Epithelial cell of esophagus (primary cell): ENCODE data around the gene CD52.

Source experiments
- DNase-seq: peaks from one replicate; pipeline ENCODE4 v3.0.0; 2010; ENCODE audit warnings: low read depth
- H3K4me3 ChIP-seq: 2 replicates; pipeline ENCODE4 v1.5.1; 2011; ENCODE audit warnings: mild to moderate bottlenecking, low read length, control low read depth
- TF ChIP-seq, protein P1 (sequence below): IDR thresholded peaks from 2 replicates; pipeline ENCODE4 v1.5.1; 2011; ENCODE audit warnings: low read depth, mild to moderate bottlenecking, low read length, control low read depth, inconsistent platforms; ENCODE audit not compliant: insufficient read depth; ENCODE audit errors: missing control alignments

CD52 gene

GRCh38 chr1:26367441-26367840, 49.7 kb downstream of the CD52 start:
- DNase-seq = no peak
- TF ChIP-seq, protein P1, sequence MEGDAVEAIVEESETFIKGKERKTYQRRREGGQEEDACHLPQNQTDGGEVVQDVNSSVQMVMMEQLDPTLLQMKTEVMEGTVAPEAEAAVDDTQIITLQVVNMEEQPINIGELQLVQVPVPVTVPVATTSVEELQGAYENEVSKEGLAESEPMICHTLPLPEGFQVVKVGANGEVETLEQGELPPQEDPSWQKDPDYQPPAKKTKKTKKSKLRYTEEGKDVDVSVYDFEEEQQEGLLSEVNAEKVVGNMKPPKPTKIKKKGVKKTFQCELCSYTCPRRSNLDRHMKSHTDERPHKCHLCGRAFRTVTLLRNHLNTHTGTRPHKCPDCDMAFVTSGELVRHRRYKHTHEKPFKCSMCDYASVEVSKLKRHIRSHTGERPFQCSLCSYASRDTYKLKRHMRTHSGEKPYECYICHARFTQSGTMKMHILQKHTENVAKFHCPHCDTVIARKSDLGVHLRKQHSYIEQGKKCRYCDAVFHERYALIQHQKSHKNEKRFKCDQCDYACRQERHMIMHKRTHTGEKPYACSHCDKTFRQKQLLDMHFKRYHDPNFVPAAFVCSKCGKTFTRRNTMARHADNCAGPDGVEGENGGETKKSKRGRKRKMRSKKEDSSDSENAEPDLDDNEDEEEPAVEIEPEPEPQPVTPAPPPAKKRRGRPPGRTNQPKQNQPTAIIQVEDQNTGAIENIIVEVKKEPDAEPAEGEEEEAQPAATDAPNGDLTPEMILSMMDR = no peak
- H3K4me3 ChIP-seq = no peak overlapping the region

DNA sequence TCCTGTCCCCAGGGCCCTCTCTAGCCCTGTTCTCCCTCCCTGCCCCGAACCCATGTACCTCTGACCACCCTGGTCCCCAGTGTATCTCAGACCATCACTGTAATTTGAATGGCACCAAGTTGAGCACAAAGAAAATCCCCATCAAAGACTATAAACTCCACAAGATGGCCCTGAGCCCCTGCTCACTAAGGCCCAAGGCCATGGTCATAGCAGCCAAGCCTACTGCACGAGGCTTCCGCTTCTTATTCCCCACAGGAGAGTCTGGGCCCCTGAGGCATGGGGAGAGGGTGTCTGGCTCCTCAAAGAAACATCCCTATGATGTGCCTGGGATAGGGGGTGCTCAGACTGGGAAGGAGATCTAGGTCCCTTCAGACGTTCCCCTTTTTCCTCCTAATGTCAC, 50.2 kb downstream of the CD52 start:
- no peak for DNase-seq
- TF ChIP-seq, protein P1 = no peak
- no peak overlapping the region for H3K4me3 ChIP-seq

DNA sequence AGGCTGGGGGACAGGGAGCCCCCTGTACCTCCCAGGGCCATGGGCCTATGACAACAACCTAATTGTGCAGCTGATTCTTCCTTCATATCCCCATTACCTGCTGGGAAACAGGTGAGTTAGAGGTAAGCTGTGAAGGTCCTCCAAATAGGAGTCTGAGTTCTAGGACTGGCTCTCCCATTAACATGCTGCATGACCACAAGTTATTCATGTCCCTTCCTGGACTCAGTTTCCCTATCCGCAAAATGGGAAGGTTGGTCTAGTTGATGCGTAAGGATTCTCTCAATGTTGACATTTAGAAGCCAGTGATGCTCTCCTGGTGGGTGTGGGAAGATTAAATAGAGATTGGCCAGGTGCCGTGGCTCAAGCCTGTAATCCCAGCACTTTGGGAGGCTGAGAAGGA, 50.7 kb downstream of the CD52 start:
- no peak overlapping the region for H3K4me3 ChIP-seq
- DNase-seq = no peak
- TF ChIP-seq, protein P1 = no peak
